ENCODE data around the gene CRIM1.
A peak's percentile ranks its signal among the peaks of the same experiment; 100 is the strongest.

The CRIM1 gene

DNA sequence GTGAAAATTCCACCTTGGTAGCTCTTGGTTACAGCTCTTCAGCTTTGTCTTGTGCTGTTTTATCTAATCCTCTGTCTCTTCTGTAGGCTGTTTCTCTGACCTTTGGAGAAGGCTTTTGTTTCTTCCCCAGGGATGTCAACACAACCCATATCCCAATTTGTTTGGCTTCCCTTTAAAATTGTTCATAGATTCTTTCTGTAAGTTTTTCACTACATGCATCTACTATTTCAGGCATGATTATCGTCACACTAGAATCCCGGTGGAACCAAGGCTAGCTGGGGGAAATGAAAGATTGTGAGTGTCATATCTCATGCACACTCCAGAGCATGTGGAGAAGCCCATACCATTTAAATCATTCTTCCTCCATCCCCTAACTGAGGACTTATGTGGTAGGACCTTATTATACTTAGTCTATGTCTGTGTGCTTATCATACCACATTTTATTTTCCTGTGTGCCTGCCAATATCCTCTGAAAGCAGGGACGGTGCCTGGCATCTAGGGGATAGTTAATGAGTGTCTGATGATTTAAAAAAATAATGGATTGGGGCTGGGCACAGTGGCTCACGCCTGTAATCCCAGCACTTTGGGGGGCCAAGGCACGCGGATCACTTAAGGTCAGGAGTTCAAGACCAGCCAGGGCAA, 59.9 kb downstream of the CRIM1 start:
- no peak for DNase-seq (ENCODE audit: insufficient read length, low spot score)
- FAIRE-seq: no peak

DNA sequence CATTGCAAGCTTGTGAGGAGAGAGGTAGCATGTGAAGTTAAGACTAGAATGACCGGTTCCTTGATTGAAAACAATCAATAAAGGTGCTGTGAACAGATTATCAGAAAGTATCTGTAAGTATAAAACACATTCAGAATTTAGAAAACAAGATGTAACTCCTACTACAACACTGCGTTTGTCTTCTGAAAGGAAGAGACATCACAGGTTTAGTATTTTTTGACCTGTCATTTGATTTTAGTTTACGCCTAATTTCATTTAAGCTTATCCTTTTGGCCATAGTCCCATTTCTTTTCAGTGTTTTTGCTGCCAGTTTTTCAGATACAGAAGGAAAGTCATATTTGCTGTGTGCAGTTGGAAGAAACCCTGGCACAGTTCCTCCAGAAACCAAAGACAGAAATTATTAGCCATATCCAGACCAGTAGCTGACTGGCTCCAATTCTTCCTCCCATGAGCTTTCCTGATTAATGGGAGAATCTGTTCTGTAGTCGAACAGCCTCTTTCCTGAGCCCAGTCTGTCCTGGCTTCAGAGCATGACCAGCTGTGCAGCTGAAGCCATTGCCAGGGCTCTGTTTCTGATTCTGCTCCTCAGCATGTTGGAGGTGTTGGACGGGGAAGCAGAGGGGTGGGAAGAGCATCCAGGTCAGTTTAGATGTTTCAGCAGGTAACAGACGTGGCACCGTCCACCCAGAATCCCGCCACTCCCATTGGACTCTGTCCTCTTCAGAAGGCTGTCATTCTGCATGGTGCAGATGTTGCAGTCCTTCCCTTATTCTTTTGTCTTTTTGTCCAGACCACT, 61.0 kb downstream of the CRIM1 start:
- DNase-seq (ENCODE audit: insufficient read length, low spot score) (no peak), FAIRE-seq (no peak)

GRCh38 chr2:36420569-36421181, 65.1 kb downstream of the CRIM1 start:
- no peak for FAIRE-seq
- no peak for DNase-seq (ENCODE audit: insufficient read length, low spot score)

GRCh38 chr2:36421379-36421778, 65.8 kb downstream of the CRIM1 start:
- DNase-seq (ENCODE audit: insufficient read length, low spot score): no peak
- no peak for FAIRE-seq

DNA sequence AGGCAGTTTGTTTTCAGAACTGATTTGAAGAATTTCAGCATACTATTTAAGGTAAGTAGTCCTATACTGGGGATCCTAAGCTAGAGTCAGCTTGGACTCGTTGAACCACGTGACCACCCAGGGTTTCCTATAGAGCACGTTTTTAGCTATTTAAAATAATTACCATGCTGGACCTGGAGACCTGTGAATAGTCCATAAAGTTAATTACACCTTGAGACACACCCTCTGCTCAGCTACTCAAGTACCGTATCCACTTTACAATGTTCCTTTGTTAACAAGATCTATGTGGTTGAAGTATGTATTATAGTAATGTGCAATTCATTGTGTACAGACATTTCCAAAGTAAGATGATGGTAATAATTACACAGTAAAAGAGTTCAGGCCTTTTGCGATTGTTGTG, 67.6 kb downstream of the CRIM1 start:
- FAIRE-seq (no peak), DNase-seq (ENCODE audit: insufficient read length, low spot score) (no peak)

GRCh38 chr2:36423619-36424120, 68.1 kb downstream of the CRIM1 start:
- no peak for DNase-seq (ENCODE audit: insufficient read length, low spot score)
- FAIRE-seq: no peak

- no peak for FAIRE-seq
- DNase-seq (ENCODE audit: insufficient read length, low spot score): no peak
Measured at GRCh38 chr2:36425608-36426355, 70.2 kb downstream of the CRIM1 start.

GRCh38 chr2:36427790-36428243, 72.2 kb downstream of the CRIM1 start:
- FAIRE-seq: no peak

DNA sequence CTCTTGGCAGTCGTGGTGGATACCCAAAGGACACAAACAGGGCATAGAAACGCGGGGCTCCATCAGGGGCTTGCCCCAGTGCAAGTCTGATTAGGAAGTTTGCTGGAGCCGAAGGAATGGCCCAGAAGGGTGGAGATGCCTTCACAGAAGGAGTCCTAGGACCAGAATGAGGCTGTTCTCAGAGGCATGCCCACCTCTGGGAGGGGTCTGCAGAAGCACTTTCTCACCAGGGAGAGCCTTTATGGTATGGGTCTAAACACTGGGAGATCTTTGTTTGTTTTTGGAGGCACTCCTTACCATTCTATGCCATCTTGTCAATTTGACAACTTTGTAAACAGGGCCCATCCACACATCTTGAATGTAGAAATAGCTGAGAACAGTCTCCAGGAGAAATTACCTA, 75.0 kb downstream of the CRIM1 start:
- no peak for FAIRE-seq
- DNase-seq (ENCODE audit: insufficient read length, low spot score): no peak

More at GRCh38 chr2:36427790-36428243, 72.2 kb downstream of the CRIM1 start:
- no peak for DNase-seq (ENCODE audit: insufficient read length, low spot score)

DNA sequence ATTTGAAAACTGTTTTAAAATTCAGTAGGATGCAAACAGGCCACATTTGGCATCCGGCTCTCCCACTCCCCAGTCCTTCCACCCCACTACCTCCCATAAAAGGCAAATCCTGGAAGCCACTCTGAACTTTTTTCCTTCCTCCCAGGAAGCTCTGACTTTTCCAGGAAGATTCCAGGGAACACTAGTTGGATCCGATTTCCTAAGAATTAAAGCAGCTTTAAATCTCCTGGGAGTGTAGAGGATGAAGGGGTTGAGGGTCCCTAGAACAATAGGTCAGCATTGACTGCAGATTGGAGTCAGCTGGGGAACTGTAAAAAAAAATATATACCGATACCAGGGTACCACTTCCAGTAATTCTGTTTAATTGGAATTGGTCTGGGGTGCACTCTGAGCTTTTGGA, 76.9 kb downstream of the CRIM1 start:
- FAIRE-seq (no peak), DNase-seq (ENCODE audit: insufficient read length, low spot score) (no peak)

- DNase-seq (ENCODE audit: insufficient read length, low spot score) (no peak), FAIRE-seq (no peak)
Measured at GRCh38 chr2:36433311-36434217, 78.0 kb downstream of the CRIM1 start.

DNA sequence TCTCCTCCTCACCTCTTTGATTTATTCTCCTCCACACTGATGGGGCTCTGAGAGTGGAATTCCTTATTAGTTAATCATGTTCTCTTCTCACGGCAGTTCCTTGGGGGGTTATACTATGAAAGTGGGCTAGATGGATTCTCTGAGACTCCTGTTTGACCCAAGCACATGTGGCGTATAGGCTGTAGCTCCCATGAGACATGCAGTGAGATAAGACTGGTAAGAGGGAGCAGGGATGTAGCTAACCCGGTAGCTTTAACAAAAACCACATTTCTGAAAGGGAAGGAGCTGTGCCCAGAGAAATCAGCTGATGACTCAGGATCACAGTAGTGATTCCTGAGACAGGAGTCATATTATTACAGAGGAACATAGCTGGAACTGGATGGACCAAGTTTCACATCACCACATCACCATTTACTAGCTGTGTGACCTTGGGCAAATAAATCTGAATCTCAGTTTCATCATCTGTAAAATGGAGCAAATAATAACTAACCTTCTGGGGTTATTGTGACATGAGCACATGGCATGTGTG, 82.9 kb downstream of the CRIM1 start:
- FAIRE-seq (peak; percentile 11), DNase-seq (ENCODE audit: insufficient read length, low spot score) (no peak)

- FAIRE-seq (no peak), DNase-seq (ENCODE audit: insufficient read length, low spot score) (no peak)
Measured at GRCh38 chr2:36439084-36439483, 83.5 kb downstream of the CRIM1 start.

DNA sequence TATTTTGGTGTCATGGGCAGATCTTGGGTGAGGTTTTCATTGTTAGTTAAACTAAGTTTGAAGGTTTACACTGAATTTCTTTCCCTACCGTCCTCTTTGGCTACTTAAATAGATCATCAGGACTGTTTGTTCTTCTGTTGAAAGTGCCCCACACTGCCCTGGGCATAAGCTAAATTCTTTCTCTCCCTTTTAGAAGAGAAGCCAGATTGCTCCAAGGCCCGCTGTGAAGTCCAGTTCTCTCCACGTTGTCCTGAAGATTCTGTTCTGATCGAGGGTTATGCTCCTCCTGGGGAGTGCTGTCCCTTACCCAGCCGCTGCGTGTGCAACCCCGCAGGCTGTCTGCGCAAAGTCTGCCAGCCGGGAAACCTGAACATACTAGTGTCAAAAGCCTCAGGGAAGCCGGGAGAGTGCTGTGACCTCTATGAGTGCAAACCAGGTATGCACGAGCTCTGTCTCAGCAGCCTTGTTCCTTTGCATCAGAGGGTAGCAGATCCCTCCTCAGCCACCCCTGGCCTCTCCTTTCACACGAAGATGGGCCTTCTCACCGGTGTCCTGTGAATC, 85.6 kb downstream of the CRIM1 start:
- DNase-seq (ENCODE audit: insufficient read length, low spot score) (no peak), FAIRE-seq (no peak)

DNA sequence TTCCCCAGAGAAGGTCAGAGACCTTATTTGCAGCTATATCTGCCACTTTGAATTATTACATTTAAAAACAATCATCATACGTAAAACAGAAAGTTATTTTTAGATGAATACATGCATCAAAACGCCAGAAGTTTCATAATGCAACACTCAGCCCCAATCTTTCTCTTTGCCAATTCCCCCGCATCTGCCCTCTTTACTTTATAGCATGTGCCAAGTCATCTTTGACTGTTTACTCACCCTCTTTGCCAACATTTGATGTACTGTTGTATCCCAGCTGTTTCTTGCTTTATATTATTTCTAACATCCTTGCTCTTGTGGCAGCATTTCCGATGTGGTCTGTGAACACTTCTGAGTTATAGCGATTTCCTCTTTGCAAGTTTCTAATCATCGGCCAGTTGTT, 86.2 kb downstream of the CRIM1 start:
- FAIRE-seq (no peak), DNase-seq (ENCODE audit: insufficient read length, low spot score) (no peak)

DNA sequence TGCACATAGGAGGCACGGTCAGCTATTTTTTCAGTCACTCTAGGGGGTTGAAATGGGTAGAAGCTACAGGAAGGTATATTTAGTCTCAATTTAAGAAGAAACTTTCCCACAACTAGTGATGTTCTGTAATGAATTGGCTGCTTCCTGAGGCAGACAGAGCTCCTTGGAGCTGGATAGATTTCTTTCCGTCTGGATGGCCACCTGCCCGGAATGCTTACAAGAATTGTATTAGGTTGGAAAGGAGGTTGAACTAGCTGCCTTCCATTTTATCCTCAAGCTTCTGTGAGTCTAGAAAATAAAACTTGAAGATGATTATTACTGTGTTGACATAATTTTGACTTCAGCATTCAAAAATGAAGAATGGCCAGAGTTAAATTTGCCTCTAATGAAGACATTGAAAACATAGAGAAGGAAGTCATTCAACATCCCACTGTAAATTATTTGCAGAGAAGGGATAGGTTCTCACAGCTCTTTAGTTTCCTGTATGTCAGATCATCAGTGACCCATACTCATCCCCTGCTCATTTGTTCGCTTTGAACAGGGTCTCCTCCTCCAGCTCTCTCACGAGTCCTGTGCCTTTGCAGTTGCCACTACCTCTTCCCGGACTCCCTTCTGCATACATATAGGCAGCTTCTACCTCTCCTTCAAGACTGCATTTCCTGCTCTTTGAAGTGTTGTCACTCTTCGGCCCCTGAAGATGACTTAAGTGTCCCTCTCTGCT, 88.8 kb downstream of the CRIM1 start:
- no peak for DNase-seq (ENCODE audit: insufficient read length, low spot score)
- FAIRE-seq: no peak

GRCh38 chr2:36445185-36445866, 89.7 kb downstream of the CRIM1 start:
- FAIRE-seq: no peak
- no peak for DNase-seq (ENCODE audit: insufficient read length, low spot score)

- FAIRE-seq (peak; percentile 18), DNase-seq (ENCODE audit: insufficient read length, low spot score) (no peak)
Measured at GRCh38 chr2:36446294-36446693, 90.7 kb downstream of the CRIM1 start.
